Large intestine (tissue), 3 donors: ENCODE data around the gene ZNF587. TPM values are rescaled to one million over a fixed set of nuclear protein-coding genes. Genes with fewer than 3 reads are reported as not detected.
"Not testable (repeated sequence)": the region's sequence is repeated elsewhere in the genome, so short reads cannot be mapped to it uniquely, and the experiment has no call there.

Experiments
- DNase-seq, 2 donors: peaks; one replicate each; pipeline versions ENCODE4 v3.0.0 to v3.0.0-alpha.2; 2013
- H3K27ac ChIP-seq: one replicate; pipeline ENCODE4 v1.5.1; 2013; ENCODE audit warnings: low read length
- H3K27me3 ChIP-seq: 2 replicates; pipeline ENCODE4 v1.6.1; 2013; ENCODE audit warnings: low read length; ENCODE audit not compliant: control insufficient read depth, insufficient read depth
- H3K36me3 ChIP-seq: 2 replicates; pipeline ENCODE4 v1.6.1; 2013; ENCODE audit warnings: low read length; ENCODE audit not compliant: control insufficient read depth, insufficient read depth
- H3K4me1 ChIP-seq: one replicate; pipeline ENCODE4 v1.6.1; 2013; ENCODE audit warnings: low read length; ENCODE audit not compliant: control insufficient read depth, insufficient read depth
- H3K4me3 ChIP-seq: one replicate; pipeline ENCODE4 v1.5.1; 2013; ENCODE audit warnings: low read length
- H3K9me3 ChIP-seq: one replicate; pipeline ENCODE4 v1.6.1; 2013; ENCODE audit warnings: mild to moderate bottlenecking, low read depth, low read length, moderate library complexity; ENCODE audit not compliant: control insufficient read depth
- WGBS: methylation state at CpG from one replicate; pipeline ENCODE4 v1.1.5; 2013; ENCODE audit warnings: low lambda C conversion rate; ENCODE audit not compliant: insufficient coverage; 5-methylcytosine and 5-hydroxymethylcytosine counted together
- polyA plus RNA-seq: library from polyadenylated mRNA; unstranded; fragments of 120-200 nt; gene quantifications from one replicate; pipeline ENCODE4 v1.2.1, GENCODE V29; 2013

Gene ZNF587
- polyA plus RNA-seq, 1 donor: 61.1 TPM

DNA sequence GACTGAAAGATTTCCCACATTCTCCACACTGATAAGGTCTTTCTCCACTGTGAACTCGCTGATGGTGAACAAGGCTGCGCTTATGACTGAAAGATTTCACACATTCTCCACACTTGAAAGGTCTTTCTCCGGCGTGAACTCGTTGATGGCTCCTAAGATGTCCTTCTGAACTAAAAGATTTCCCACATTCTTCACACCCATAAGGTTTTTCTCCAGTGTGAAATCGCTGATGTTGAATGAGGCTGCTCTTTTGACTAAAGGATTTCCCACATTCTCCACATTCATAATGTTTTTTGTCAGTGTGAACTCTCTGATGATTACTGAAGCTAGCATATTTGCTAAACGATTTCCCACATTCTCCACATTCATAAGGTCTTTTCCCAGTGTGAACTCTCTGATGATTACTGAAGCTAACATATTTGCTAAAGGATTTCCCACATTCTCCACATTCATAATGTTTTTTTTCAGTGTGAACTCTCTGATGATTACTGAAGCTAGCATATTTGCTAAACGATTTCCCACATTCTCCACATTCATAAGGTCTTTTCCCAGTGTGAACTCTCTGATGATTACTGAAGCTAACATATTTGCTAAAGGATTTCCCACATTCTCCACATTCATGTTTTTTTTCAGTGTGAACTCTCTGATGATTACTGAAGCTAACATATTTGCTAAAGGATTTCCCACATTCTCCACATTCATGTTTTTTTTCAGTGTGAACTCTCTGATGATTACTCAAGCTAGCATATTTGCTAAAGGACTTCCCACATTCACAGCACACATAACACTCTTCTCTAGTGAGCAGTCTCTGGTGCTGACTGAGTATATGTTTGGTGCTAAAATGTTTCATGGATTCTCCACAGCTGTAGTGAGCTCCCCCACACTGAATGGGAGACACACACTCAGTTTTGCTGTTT is 24.5 kb downstream of the ZNF587 start:
- 92% methylated on average over 2 of the region's 8 CpGs for WGBS
- peaks cover 74% of the 10 kb centered on the region for H3K9me3 ChIP-seq
- DNase-seq: peak in 1 of 2 donors; percentile 30

GRCh38 chr19:57886046-57886445 is 36.4 kb downstream of the ZNF587 start:
- no peak for DNase-seq
- Histone ChIP-seq H3K27ac (no peak overlapping the region), H3K4me1 (no peaks in the 10 kb centered on the region), H3K4me3 (no peak overlapping the region), H3K9me3 (peaks cover 23% of the 10 kb centered on the region), H3K36me3 (peaks cover 23% of the 10 kb centered on the region), H3K27me3 (no peaks in the 10 kb centered on the region)
- WGBS: no CpG with 5 or more reads among the region's 3 CpGs

More for the DNA sequence above, 24.5 kb downstream of the ZNF587 start:
- not testable (repeated sequence) for H3K4me3 ChIP-seq, H3K27me3 ChIP-seq, H3K27ac ChIP-seq, H3K4me1 ChIP-seq
- H3K36me3 ChIP-seq: peaks cover 47% of the 10 kb centered on the region

- WGBS: 0% methylated on average over 3 of the region's 6 CpGs
- DNase-seq: peak; percentile 31 to 81
- no peaks in the 10 kb centered on the region for H3K4me1 ChIP-seq
- H3K4me3 ChIP-seq: peak overlapping the region; percentile 86
- H3K27ac ChIP-seq: peak overlapping the region; percentile 75
- H3K9me3 ChIP-seq: peaks cover 23% of the 10 kb centered on the region
- H3K27me3 ChIP-seq: no peaks in the 10 kb centered on the region
- H3K36me3 ChIP-seq: peaks cover 23% of the 10 kb centered on the region
Observed at GRCh38 chr19:57887195-57887941, 37.7 kb downstream of the ZNF587 start.

GRCh38 chr19:57888107-57888559 is 38.5 kb downstream of the ZNF587 start:
- 0% methylated on average over 1 of the region's 8 CpGs for whole genome bisulfite sequencing
- peak overlapping the region; percentile 86 for H3K4me3 ChIP-seq
- peaks cover 19% of the 10 kb centered on the region for H3K36me3 ChIP-seq
- peak in 1 of 2 donors; percentile 62 for DNase-seq
- H3K27ac ChIP-seq: peak overlapping the region; percentile 75
- H3K4me1 ChIP-seq: no peaks in the 10 kb centered on the region
- no peaks in the 10 kb centered on the region for H3K27me3 ChIP-seq
- H3K9me3 ChIP-seq: peaks cover 21% of the 10 kb centered on the region

GRCh38 chr19:57888560-57889231 is 39.0 kb downstream of the ZNF587 start, which contains the start of gene ZNF814:
ZNF814 (minus strand) TSS chr19:57889037; CDS start chr19:57888802, 235 bp downstream.
- Histone ChIP-seq H3K36me3 (peaks cover 19% of the 10 kb centered on the region), H3K4me1 (no peaks in the 10 kb centered on the region), H3K27ac (peak within 1 kb of the TSS; percentile 75), H3K27me3 (no peaks in the 10 kb centered on the region), H3K4me3 (peak within 1 kb of the TSS; percentile 86), H3K9me3 (peaks cover 16% of the 10 kb centered on the region)
- peak; percentile 85 to 93 for DNase-seq
- no CpG with 5 or more reads among the region's 43 CpGs for WGBS

DNA sequence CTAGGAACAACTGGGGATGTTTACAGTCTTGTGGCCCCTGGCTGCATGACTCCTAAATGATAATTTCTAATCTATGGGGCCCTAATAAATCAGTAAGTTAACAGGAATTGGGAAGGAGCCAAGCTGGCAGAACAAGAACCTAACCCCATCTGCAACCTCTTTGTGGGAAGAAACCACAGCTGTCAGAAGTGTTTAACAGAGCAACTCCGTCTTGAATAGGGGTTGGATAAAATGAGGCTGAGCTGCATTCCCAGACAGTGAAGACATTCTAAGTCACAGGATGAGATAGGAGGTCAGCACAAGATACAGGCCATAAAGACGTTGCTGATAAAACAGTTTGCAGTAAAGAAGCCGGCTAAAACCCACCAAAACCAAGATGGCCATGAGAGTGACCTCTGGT is 41.0 kb downstream of the ZNF587 start:
- not testable (repeated sequence) for H3K27me3 ChIP-seq, H3K4me1 ChIP-seq, H3K4me3 ChIP-seq, H3K36me3 ChIP-seq, H3K9me3 ChIP-seq, H3K27ac ChIP-seq
- no CpG with 5 or more reads among the region's 3 CpGs for WGBS
- DNase-seq: peak in 1 of 2 donors; percentile 29

DNA sequence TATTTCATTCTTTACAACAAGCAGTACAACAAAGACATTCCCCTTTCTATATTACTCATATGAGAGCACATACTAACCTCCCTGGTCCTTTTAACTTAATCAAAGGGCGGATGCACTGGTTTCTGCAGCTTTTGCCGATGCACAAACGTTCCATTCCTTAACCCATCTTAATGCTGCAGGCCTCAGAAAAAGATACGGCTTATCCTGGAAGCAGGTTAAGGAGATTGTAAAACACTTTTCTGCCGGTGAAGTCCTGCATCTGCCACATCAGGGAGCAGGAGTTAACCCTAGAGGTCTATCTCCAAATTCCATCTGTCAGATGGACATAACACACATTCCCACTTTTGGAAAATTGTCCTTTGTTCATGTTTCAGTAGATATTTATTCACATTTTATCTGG is 50.7 kb downstream of the ZNF587 start:
- Histone ChIP-seq H3K27ac (no peak overlapping the region), H3K9me3 (peaks cover 7% of the 10 kb centered on the region)

GRCh38 chr19:57903618-57904184 is 54.0 kb downstream of the ZNF587 start:
- Histone ChIP-seq H3K9me3 (peaks cover 9% of the 10 kb centered on the region), H3K27me3 (no peaks in the 10 kb centered on the region), H3K4me1 (peaks cover 3% of the 10 kb centered on the region), H3K36me3 (peaks cover 20% of the 10 kb centered on the region), H3K4me3 (no peak overlapping the region), H3K27ac (peak overlapping the region; percentile 32)
- no CpG with 5 or more reads among the region's 7 CpGs for whole genome bisulfite sequencing
- DNase-seq: peak; percentile 30 to 78

More for the DNA sequence above, 50.7 kb downstream of the ZNF587 start:
- H3K27me3 ChIP-seq: no peaks in the 10 kb centered on the region
- H3K4me1 ChIP-seq: peaks cover 3% of the 10 kb centered on the region
- peaks cover 2% of the 10 kb centered on the region for H3K36me3 ChIP-seq
- DNase-seq: no peak
- no peak overlapping the region for H3K4me3 ChIP-seq
- no CpG with 5 or more reads among the region's 5 CpGs for WGBS

DNA sequence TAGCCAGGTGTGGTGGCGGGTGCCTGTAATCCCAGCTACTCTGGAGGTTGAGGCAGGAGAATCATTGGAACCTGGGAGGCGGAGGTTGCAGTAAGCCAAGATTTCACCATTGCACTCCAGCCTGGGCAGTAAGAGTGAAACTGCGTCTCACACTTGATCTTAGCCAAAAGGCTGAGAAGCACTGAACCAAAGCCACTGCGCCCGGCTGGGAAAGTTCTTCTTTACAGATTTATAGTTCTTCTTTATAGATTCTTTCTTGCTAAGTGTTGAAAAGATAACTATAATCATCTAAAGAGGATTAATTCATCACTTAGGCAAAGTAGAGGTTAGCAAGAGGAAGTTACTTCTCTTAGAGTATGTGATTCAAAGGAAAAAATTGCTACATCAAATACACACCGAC is 55.6 kb downstream of the ZNF587 start:
- H3K27me3 ChIP-seq: no peaks in the 10 kb centered on the region
- peaks cover 10% of the 10 kb centered on the region for H3K9me3 ChIP-seq
- no peak overlapping the region for H3K27ac ChIP-seq
- peaks cover 30% of the 10 kb centered on the region for H3K36me3 ChIP-seq
- H3K4me3 ChIP-seq: no peak overlapping the region
- WGBS: 93% methylated on average over 2 of the region's 6 CpGs
- DNase-seq: no peak
- peaks cover 3% of the 10 kb centered on the region for H3K4me1 ChIP-seq
